HUES6 (cell line): ENCODE data around the gene STK32B.
A peak's percentile ranks its signal among the peaks of the same experiment; 100 is the strongest.

Experiments used
- H3K27ac ChIP-seq: 2 replicates; pipeline ENCODE4 v1.7.0; 2013; ENCODE audit warnings: low read depth, mild to moderate bottlenecking, low read length, inconsistent platforms
- H3K27me3 ChIP-seq: 2 replicates; pipeline ENCODE4 v1.6.1; 2013; ENCODE audit warnings: low read length; ENCODE audit not compliant: control insufficient read depth, insufficient read depth
- H3K36me3 ChIP-seq: 2 replicates; pipeline ENCODE4 v1.6.1; 2013; ENCODE audit warnings: low read length; ENCODE audit not compliant: control insufficient read depth, insufficient read depth
- H3K4me1 ChIP-seq: 2 replicates; pipeline ENCODE4 v1.6.1; 2013; ENCODE audit warnings: low read length; ENCODE audit not compliant: control insufficient read depth, insufficient read depth
- H3K4me3 ChIP-seq: 2 replicates; pipeline ENCODE4 v1.5.1; 2013; ENCODE audit warnings: low read depth, low read length
- H3K9ac ChIP-seq: one replicate; pipeline ENCODE4 v1.6.1; 2013; ENCODE audit warnings: mild to moderate bottlenecking, low read length
- H3K9me3 ChIP-seq: 2 replicates; pipeline ENCODE4 v1.6.1; 2013; ENCODE audit warnings: low read depth, low read length; ENCODE audit not compliant: control insufficient read depth, insufficient read depth

The STK32B gene

GRCh38 chr4:5014007-5014682 is 37.1 kb upstream of the STK32B start:
- Histone ChIP-seq H3K9ac (no peak overlapping the region), H3K36me3 (no peaks in the 10 kb centered on the region)

GRCh38 chr4:5018096-5018495 is 33.2 kb upstream of the STK32B start:
- no peak overlapping the region for H3K27ac ChIP-seq
- no peaks in the 10 kb centered on the region for H3K9me3 ChIP-seq
- H3K9ac ChIP-seq: no peak overlapping the region
- no peaks in the 10 kb centered on the region for H3K36me3 ChIP-seq
- H3K27me3 ChIP-seq: peaks cover 8% of the 10 kb centered on the region; the same call in 1 of the 2 replicates
- H3K4me1 ChIP-seq: peaks cover 12% of the 10 kb centered on the region
- H3K4me3 ChIP-seq: no peak overlapping the region; the same call in 1 of the 2 replicates

More at GRCh38 chr4:5014007-5014682, 37.1 kb upstream of the STK32B start:
- no peak overlapping the region for H3K27ac ChIP-seq
- peaks cover 12% of the 10 kb centered on the region; the same call in 1 of the 2 replicates for H3K27me3 ChIP-seq
- H3K4me3 ChIP-seq: no peak overlapping the region
- H3K9me3 ChIP-seq: peaks cover 4% of the 10 kb centered on the region; the same call in 1 of the 2 replicates
- H3K4me1 ChIP-seq: peaks cover 8% of the 10 kb centered on the region

- H3K4me3 ChIP-seq: no peak overlapping the region; the same call in 1 of the 2 replicates
- H3K9ac ChIP-seq: no peak overlapping the region
- peaks cover 12% of the 10 kb centered on the region for H3K4me1 ChIP-seq
- peaks cover 8% of the 10 kb centered on the region; the same call in 1 of the 2 replicates for H3K27me3 ChIP-seq
- no peak overlapping the region for H3K27ac ChIP-seq
- H3K9me3 ChIP-seq: no peaks in the 10 kb centered on the region
- H3K36me3 ChIP-seq: no peaks in the 10 kb centered on the region
These were observed 32.7 kb upstream of the STK32B start for GRCh38 chr4:5018603-5019002.

- Histone ChIP-seq H3K4me1 (peaks cover 12% of the 10 kb centered on the region), H3K4me3 (peak within 1 kb of the TSS; percentile 38), H3K36me3 (no peaks in the 10 kb centered on the region), H3K27me3 (peaks cover 6% of the 10 kb centered on the region; the same call in 1 of the 2 replicates), H3K9ac (no peak within 1 kb of the TSS), H3K27ac (no peak within 1 kb of the TSS), H3K9me3 (no peaks in the 10 kb centered on the region)
These were observed 32.0 kb upstream of the STK32B start, which contains the start of gene CYTL1 for GRCh38 chr4:5019274-5019673. TSS of gene CYTL1 (minus strand) at chr4:5019458. CDS start at chr4:5019445, 13 bp downstream.

GRCh38 chr4:5019796-5020195 is 31.5 kb upstream of the STK32B start:
- H3K9me3 ChIP-seq: no peaks in the 10 kb centered on the region
- H3K27ac ChIP-seq: no peak overlapping the region
- no peak overlapping the region for H3K9ac ChIP-seq
- H3K4me3 ChIP-seq: peak overlapping the region; percentile 38; the same call in 1 of the 2 replicates
- H3K4me1 ChIP-seq: peaks cover 12% of the 10 kb centered on the region
- no peaks in the 10 kb centered on the region for H3K36me3 ChIP-seq
- H3K27me3 ChIP-seq: peaks cover 5% of the 10 kb centered on the region; the same call in 1 of the 2 replicates

GRCh38 chr4:5020341-5020740 is 30.9 kb upstream of the STK32B start:
- H3K27ac ChIP-seq: no peak overlapping the region
- H3K27me3 ChIP-seq: peaks cover 5% of the 10 kb centered on the region; the same call in 1 of the 2 replicates
- no peaks in the 10 kb centered on the region for H3K36me3 ChIP-seq
- no peaks in the 10 kb centered on the region for H3K9me3 ChIP-seq
- no peak overlapping the region for H3K9ac ChIP-seq
- H3K4me1 ChIP-seq: peaks cover 12% of the 10 kb centered on the region
- no peak overlapping the region for H3K4me3 ChIP-seq

GRCh38 chr4:5021546-5021945 is 29.7 kb upstream of the STK32B start:
- no peaks in the 10 kb centered on the region for H3K36me3 ChIP-seq
- peaks cover under 1% of the 10 kb centered on the region; the same call in 1 of the 2 replicates for H3K27me3 ChIP-seq

GRCh38 chr4:5024673-5025072 is 26.6 kb upstream of the STK32B start:
- Histone ChIP-seq H3K4me1 (peaks cover under 1% of the 10 kb centered on the region; the same call in 1 of the 2 replicates), H3K9ac (no peak overlapping the region), H3K27me3 (0 out of 2 replicates have a peak, but pooled peaks cover 5% of the 10 kb centered on the region), H3K36me3 (no peaks in the 10 kb centered on the region), H3K27ac (no peak overlapping the region), H3K4me3 (no peak overlapping the region), H3K9me3 (no peaks in the 10 kb centered on the region)

More at GRCh38 chr4:5021546-5021945, 29.7 kb upstream of the STK32B start:
- no peaks in the 10 kb centered on the region for H3K9me3 ChIP-seq
- H3K4me1 ChIP-seq: peaks cover 12% of the 10 kb centered on the region
- H3K27ac ChIP-seq: no peak overlapping the region
- H3K4me3 ChIP-seq: no peak overlapping the region
- H3K9ac ChIP-seq: no peak overlapping the region

- Histone ChIP-seq H3K4me1 (no peaks in the 10 kb centered on the region), H3K27me3 (0 out of 2 replicates have a peak, but pooled peaks cover 5% of the 10 kb centered on the region), H3K36me3 (no peaks in the 10 kb centered on the region), H3K9ac (no peak overlapping the region), H3K27ac (no peak overlapping the region), H3K4me3 (no peak overlapping the region), H3K9me3 (no peaks in the 10 kb centered on the region)
These were observed 24.9 kb upstream of the STK32B start for GRCh38 chr4:5026371-5026770.

- Histone ChIP-seq H3K4me3 (no peak overlapping the region), H3K9ac (no peak overlapping the region)
These were observed 23.9 kb upstream of the STK32B start for GRCh38 chr4:5027346-5027745.

GRCh38 chr4:5028480-5028879 is 22.8 kb upstream of the STK32B start:
- Histone ChIP-seq H3K27me3 (0 out of 2 replicates have a peak, but pooled peaks cover 5% of the 10 kb centered on the region), H3K4me1 (no peaks in the 10 kb centered on the region; the same call in 1 of the 2 replicates), H3K9me3 (no peaks in the 10 kb centered on the region), H3K27ac (no peak overlapping the region), H3K36me3 (no peaks in the 10 kb centered on the region), H3K9ac (no peak overlapping the region), H3K4me3 (no peak overlapping the region)

More at GRCh38 chr4:5027346-5027745, 23.9 kb upstream of the STK32B start:
- Histone ChIP-seq H3K4me1 (no peaks in the 10 kb centered on the region), H3K36me3 (no peaks in the 10 kb centered on the region), H3K27me3 (0 out of 2 replicates have a peak, but pooled peaks cover 5% of the 10 kb centered on the region), H3K27ac (no peak overlapping the region), H3K9me3 (no peaks in the 10 kb centered on the region)
